MM.1S (cell line): ENCODE measurements around the gene LRMDA.

Experiments
- EZH2 ChIP-seq: fragments of 300-600 bp; sonication (generic); optimal IDR thresholded peaks from 2 replicates; pipeline ENCODE3; 2017; ENCODE audit warnings: low read depth, mild to moderate bottlenecking, antibody characterized with exemption, low read length, mixed read lengths
- TF ChIP-seq, protein P1 (sequence below): fragments of 300-600 bp; sonication (generic); IDR thresholded peaks from 2 replicates; pipeline ENCODE4 v1.5.1; 2016; ENCODE audit warnings: antibody characterized with exemption, low read length, mixed read lengths

DNA sequence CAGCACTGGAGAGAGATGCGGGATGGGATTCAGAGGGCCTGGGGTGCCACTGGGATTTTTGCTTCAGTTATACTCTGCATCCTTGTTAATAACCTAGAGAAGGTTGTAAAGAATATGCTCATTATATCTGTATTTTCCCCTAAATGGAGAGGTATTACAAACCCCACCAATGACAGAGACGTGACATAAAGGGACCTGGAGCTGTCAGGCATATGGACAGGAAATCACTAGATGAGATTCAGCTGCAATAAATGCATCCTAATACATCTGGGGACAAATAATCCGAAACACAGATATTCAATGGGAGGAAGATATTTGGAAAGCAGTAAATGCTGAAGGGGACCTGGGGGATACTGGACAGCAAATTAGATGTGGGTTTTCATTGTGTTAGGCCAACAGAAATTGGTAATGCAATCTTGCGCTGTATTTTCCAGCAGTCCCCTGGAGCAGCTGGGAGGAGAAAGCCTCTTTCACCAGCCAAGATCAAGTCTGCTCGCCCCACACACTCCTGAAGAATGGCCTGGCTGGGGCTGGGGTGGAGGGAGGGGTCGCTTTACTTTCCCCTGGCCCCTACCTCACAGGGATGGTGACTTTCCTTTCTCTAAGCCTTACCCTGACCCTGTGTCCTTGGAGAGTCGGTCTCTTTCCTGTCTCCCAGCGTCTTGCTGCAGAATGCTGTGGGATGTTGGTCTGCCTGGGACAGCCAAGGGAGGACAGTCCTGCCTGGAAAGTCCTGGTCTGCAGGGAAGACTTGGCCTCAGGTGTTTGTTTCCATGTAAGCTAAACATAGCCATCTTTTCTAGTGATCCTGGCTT is 653.8 kb downstream of the LRMDA start:
- TF ChIP-seq, protein P1, sequence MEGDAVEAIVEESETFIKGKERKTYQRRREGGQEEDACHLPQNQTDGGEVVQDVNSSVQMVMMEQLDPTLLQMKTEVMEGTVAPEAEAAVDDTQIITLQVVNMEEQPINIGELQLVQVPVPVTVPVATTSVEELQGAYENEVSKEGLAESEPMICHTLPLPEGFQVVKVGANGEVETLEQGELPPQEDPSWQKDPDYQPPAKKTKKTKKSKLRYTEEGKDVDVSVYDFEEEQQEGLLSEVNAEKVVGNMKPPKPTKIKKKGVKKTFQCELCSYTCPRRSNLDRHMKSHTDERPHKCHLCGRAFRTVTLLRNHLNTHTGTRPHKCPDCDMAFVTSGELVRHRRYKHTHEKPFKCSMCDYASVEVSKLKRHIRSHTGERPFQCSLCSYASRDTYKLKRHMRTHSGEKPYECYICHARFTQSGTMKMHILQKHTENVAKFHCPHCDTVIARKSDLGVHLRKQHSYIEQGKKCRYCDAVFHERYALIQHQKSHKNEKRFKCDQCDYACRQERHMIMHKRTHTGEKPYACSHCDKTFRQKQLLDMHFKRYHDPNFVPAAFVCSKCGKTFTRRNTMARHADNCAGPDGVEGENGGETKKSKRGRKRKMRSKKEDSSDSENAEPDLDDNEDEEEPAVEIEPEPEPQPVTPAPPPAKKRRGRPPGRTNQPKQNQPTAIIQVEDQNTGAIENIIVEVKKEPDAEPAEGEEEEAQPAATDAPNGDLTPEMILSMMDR, result no peak
- no peak for TF ChIP-seq EZH2
